ENCODE results near the gene GPANK1.

The GPANK1 gene

DNA sequence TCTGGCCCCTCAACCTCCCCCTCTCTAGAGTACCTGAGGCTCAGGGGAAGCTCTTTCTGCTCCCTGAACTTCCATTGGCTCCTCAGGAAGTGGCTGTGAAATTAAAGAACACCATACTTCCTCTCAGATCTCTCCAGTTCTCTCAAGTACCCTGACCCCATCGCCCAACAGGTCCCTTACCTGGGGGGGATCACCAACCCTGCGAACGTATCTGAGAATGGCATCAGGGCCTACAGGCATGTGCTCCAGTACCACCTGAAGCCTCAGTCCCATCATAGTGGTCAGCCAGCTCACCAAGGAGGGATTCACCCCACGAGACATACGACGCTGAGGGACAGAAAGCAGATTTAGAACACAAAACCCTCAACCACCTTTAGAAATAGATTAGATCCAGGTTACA is 24.2 kb downstream of the GPANK1 start:
- no peak overlapping the region for H3K4me3 ChIP-seq (replicated peaks; ENCODE audit: low read depth, low read length)
- no peak for DNase-seq (ENCODE audit: low read depth)
- TF ChIP-seq, protein P1, sequence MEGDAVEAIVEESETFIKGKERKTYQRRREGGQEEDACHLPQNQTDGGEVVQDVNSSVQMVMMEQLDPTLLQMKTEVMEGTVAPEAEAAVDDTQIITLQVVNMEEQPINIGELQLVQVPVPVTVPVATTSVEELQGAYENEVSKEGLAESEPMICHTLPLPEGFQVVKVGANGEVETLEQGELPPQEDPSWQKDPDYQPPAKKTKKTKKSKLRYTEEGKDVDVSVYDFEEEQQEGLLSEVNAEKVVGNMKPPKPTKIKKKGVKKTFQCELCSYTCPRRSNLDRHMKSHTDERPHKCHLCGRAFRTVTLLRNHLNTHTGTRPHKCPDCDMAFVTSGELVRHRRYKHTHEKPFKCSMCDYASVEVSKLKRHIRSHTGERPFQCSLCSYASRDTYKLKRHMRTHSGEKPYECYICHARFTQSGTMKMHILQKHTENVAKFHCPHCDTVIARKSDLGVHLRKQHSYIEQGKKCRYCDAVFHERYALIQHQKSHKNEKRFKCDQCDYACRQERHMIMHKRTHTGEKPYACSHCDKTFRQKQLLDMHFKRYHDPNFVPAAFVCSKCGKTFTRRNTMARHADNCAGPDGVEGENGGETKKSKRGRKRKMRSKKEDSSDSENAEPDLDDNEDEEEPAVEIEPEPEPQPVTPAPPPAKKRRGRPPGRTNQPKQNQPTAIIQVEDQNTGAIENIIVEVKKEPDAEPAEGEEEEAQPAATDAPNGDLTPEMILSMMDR (IDR thresholded peaks at IDR 0.05; ENCODE audit: low read length, missing control alignments), result no peak

DNA sequence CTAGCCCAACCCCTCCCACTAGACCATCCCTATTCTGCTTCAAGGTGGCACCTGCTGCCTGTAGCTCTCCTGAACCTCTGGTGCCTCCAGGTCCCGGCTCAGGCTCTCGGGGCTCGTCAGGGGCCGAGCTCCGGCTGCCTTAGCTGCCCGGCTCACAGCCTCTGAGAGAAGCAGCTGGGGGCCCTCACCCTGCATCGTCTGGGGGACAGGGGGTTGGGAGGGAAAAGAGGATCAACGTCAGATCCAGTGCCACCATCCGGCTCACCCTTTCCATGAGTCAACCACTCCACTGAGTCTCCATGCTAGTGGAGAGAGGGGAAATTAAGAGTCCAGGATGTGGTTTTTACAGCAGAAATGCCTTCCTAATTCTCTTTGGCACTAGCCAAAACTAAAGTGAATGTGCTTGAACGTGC is 25.3 kb downstream of the GPANK1 start:
- no peak overlapping the region for H3K4me3 ChIP-seq (replicated peaks; ENCODE audit: low read depth, low read length)
- DNase-seq (ENCODE audit: low read depth), result no peak
- TF ChIP-seq, protein P1 (IDR thresholded peaks at IDR 0.05; ENCODE audit: low read length, missing control alignments), result no peak

DNA sequence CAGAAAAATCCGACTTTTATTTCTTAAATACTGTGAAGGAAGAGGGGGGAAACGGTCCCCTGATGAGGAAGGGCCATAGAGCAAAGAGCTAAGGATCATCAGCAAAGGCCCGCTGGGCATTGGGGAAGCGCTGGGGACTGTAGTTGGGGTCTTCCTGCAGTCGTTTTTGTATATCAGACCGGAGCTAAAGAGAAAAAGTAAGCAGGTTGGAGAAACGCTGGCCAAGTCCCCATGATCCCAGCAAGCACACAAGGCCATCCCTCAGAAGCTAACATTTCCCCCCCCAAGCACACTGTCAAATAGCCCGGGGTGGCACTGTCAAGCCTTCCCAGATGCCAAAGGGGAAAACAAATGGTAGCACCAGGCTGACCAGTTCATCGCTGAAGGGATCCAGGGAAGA is 25.8 kb downstream of the GPANK1 start:
- TF ChIP-seq, protein P1 (IDR thresholded peaks at IDR 0.05; ENCODE audit: low read length, missing control alignments), result no peak
- DNase-seq (ENCODE audit: low read depth), result no peak
- H3K4me3 ChIP-seq (replicated peaks; ENCODE audit: low read depth, low read length), result no peak overlapping the region

DNA sequence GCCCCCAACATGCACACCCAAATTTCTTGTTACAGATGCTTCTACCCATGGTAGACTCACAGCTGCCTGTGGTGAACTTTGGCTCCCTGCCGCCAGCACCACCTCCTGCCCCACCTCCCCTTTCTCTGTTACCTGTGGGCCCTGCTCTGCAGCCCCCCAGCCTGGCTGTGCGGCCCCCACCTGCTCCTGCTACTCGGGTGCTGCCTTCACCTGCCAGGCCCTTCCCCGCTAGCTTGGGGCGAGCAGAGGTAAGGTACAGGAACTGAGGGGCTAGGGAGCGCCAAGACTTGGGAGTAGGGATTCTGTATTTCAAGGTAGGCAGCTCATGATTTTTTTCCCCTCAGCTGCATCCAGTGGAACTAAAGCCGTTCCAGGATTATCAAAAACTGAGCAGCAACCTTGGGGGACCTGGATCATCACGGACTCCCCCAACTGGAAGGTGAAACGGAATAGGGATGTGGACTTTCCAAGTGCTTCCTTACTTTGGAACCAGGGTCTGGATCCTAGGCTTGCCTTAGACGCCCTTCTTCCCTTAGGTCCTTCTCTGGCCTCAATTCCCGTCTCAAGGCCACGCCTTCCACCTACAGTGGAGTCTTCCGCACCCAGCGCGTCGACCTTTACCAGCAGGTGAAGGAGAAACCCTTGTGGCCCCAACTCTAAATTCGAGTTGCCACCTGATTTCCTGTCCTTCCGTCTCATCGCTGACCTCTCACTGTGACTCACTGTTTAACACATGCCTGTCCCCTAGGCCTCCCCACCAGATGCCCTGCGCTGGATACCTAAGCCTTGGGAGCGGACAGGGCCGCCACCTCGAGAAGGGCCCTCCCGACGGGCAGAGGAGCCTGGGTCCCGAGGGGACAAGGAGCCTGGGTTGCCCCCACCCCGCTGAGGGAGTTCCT is 27.9 kb downstream of the GPANK1 start:
- DNase-seq (ENCODE audit: low read depth), result no peak
- TF ChIP-seq, protein P1 (IDR thresholded peaks at IDR 0.05; ENCODE audit: low read length, missing control alignments), result no peak
- no peak overlapping the region for H3K4me3 ChIP-seq (replicated peaks; ENCODE audit: low read depth, low read length)

DNA sequence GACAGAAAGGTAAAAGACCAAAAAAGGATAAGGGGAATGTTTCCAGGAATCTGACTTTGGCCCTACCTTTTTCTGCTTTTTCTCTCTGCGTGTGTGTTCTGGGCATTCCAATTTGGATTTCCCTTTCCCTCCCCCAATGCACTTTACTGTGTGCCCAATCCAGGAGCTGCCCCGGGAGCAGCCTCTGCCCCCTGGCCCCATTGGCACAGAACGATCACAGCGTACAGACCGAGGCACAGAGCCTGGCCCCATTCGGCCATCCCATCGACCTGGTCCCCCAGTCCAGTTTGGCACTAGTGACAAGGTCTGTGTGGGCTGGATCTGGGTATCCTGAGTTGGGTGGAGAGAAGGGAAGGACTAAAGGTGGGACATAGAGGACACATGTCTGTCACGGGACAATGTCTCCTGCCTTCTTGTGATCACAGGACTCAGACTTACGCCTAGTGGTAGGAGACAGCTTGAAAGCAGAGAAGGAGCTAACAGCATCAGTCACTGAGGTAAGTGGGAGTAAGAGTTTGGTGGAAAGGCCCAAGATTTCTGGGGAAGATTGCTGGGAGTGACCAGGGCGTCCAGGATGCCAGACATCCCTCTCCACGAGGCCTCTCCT is 29.7 kb downstream of the GPANK1 start:
- no peak for DNase-seq (ENCODE audit: low read depth)
- no peak overlapping the region for H3K4me3 ChIP-seq (replicated peaks; ENCODE audit: low read depth, low read length)
- TF ChIP-seq, protein P1 (IDR thresholded peaks at IDR 0.05; ENCODE audit: low read length, missing control alignments), result no peak

DNA sequence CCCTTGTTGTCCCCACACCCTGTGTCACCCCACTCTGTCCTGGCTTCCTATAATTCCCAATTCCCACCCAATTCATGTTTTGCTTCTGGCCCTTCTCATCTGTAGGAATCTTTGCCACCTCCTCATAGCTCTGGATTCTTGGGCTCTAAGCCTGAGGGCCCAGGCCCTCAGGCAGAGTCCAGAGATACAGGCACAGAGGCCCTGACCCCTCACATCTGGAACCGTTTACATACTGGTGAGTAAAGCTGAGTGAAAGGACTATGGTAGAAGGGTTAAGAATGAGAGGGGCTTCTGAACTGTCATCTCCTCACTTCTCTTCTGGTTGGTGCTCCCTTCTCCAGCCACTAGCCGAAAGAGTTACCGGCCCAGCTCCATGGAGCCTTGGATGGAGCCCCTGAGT is 30.7 kb downstream of the GPANK1 start:
- no peak for DNase-seq (ENCODE audit: low read depth)
- H3K4me3 ChIP-seq (replicated peaks; ENCODE audit: low read depth, low read length), result no peak overlapping the region
- TF ChIP-seq, protein P1 (IDR thresholded peaks at IDR 0.05; ENCODE audit: low read length, missing control alignments), result no peak

Data from fibroblast of pulmonary artery (primary cell).